HCT116 (cell line): ENCODE measurements around the gene RAP1B. TPM values are rescaled to one million over a fixed set of nuclear protein-coding genes. Genes with fewer than 3 reads are reported as not detected.
"Not testable (repeated sequence)": the region's sequence is repeated elsewhere in the genome, so short reads cannot be mapped to it uniquely, and the experiment has no call there.

Source experiments
- ATAC-seq: fragments of 200-7000 bp; cut with Tn5 transposase; 2 replicates; pipeline ENCODE4 v1.9.1; 2020; ENCODE audit warnings: mild to moderate bottlenecking, moderate library complexity
- BruUV-seq: library from RNA; stranded (reverse); fragments of 400-500 nt; replicated peaks from 2 replicates; lab custom pipeline; 2021; lab: Mats Ljungman, UMichigan
- CTCF ChIA-PET: fragments of 300-600 bp; sonication (Branson Sonifier 250); formaldehyde crosslinking; loops from one replicate; lab custom pipeline; 2021; ENCODE audit warnings: antibody characterized with exemption; lab: Charles Lee
- POLR2A ChIA-PET: fragments of 300-600, 350-600 bp; sonication (Branson Sonifier 250); formaldehyde crosslinking; loops from one replicate; lab custom pipeline; 2021; ENCODE audit warnings: antibody characterized with exemption; lab: Charles Lee
- RAD21 ChIA-PET, 2 experiments: fragments of 300-600 bp; sonication (Branson Sonifier 250); formaldehyde crosslinking; loops; one replicate each; lab custom pipeline; 2023; ENCODE audit warnings: low total read pairs in 2 of 2; ENCODE audit not compliant: uncharacterized antibody in 2 of 2, unreplicated experiment in 2 of 2, low non-redundant PET in 1 of 2; lab: Charles Lee
- DNase-seq: peaks from one replicate; pipeline ENCODE4 v3.0.0-alpha.2; 2010; ENCODE audit warnings: low read depth, low spot score
- H2AFZ ChIP-seq: fragments of 200-600 bp; shearing (Covaris generic), sonication (generic); 2 replicates; pipeline ENCODE4 v1.6.1; 2017; ENCODE audit warnings: low read depth, mixed run types, mixed read lengths, antibody characterized with exemption, low read length; ENCODE audit not compliant: poor library complexity, severe bottlenecking
- H3K27ac ChIP-seq: 2 replicates; pipeline ENCODE4 v1.5.1; 2012; ENCODE audit warnings: low read depth, low read length
- H3K27me3 ChIP-seq: fragments of 200-600 bp; sonication (generic); 2 replicates; pipeline ENCODE4 v1.6.1; 2016; ENCODE audit warnings: mixed run types, low read length, mixed read lengths; ENCODE audit not compliant: insufficient read depth
- H3K36me3 ChIP-seq, 2 experiments: fragments of 200-500 bp in 1 of 2; fragments of 200-600 bp in 1 of 2; sonication (Bioruptor generic) in 1 of 2; sonication (generic) in 1 of 2; 2 replicates each; pipeline versions ENCODE4 v1.5.1 to v1.6.1; 2014 to 2016; ENCODE audit warnings: low read length in 2 of 2, inconsistent platforms in 1 of 2, mixed read lengths in 1 of 2, mixed run types in 1 of 2; ENCODE audit not compliant: insufficient read depth in 2 of 2, control insufficient read depth in 1 of 2
- H3K4me1 ChIP-seq, 2 experiments: fragments of 200-600 bp in 1 of 2; sonication (generic) in 1 of 2; 2 replicates each; pipeline versions ENCODE4 v1.5.1 to v1.6.1; 2012 to 2017; ENCODE audit warnings: low read length in 2 of 2, inconsistent platforms in 1 of 2, mild to moderate bottlenecking in 1 of 2, mixed read lengths in 1 of 2, mixed run types in 1 of 2, moderate library complexity in 1 of 2; ENCODE audit not compliant: insufficient read depth in 2 of 2, control insufficient read depth in 1 of 2
- H3K4me2 ChIP-seq: fragments of 200-600 bp; sonication (generic); 2 replicates; pipeline ENCODE4 v1.6.1; 2017; ENCODE audit warnings: mixed run types, low read length, mixed read lengths
- H3K4me3 ChIP-seq, 2 experiments: fragments of 200-600 bp in 1 of 2; sonication (generic) in 1 of 2; replicated peaks in 1 of 2; 2 replicates each; pipeline ENCODE4 v1.5.1; 2011 to 2016; ENCODE audit warnings: low read length in 2 of 2, control low read depth in 1 of 2, low read depth in 1 of 2, mild to moderate bottlenecking in 1 of 2, mixed read lengths in 1 of 2, mixed run types in 1 of 2
- H3K79me2 ChIP-seq: fragments of 200-600 bp; sonication (generic); 2 replicates; pipeline ENCODE4 v1.6.1; 2017; ENCODE audit warnings: mild to moderate bottlenecking, mixed run types, low read length, moderate library complexity, mixed read lengths; ENCODE audit not compliant: insufficient read depth
- H3K9ac ChIP-seq: fragments of 200-600 bp; sonication (generic); 2 replicates; pipeline ENCODE4 v1.6.1; 2016; ENCODE audit warnings: low read length, mixed read lengths
- H3K9me2 ChIP-seq: fragments of 200-600 bp; sonication (generic), shearing (Covaris generic); 2 replicates; pipeline ENCODE4 v1.6.1; 2017; ENCODE audit warnings: mixed run types, mild to moderate bottlenecking, moderate library complexity; ENCODE audit not compliant: insufficient read depth
- H3K9me3 ChIP-seq, 2 experiments: fragments of 200-500 bp in 1 of 2; fragments of 200-600 bp in 1 of 2; sonication (Bioruptor generic) in 1 of 2; sonication (generic) in 1 of 2; 2 replicates each; pipeline ENCODE4 v1.6.1; 2014 to 2017; ENCODE audit warnings: low read length in 2 of 2, mixed read lengths in 2 of 2, inconsistent platforms in 1 of 2, low read depth in 1 of 2, mild to moderate bottlenecking in 1 of 2, mixed run types in 1 of 2, moderate library complexity in 1 of 2; ENCODE audit not compliant: control insufficient read depth in 1 of 2, insufficient read depth in 1 of 2
- H4K20me1 ChIP-seq: fragments of 200-600 bp; sonication (generic), shearing (Covaris generic); 2 replicates; pipeline ENCODE4 v1.6.1; 2017; ENCODE audit warnings: mixed run types, mild to moderate bottlenecking, moderate library complexity; ENCODE audit not compliant: insufficient read depth
- CEBPB ChIP-seq: IDR thresholded peaks from 2 replicates; pipeline ENCODE4 v1.6.1; 2012; ENCODE audit warnings: low read depth
- POLR2AphosphoS5 ChIP-seq: IDR thresholded peaks from 2 replicates; pipeline ENCODE4 v1.6.1; 2011; ENCODE audit warnings: mild to moderate bottlenecking, low read depth, low read length, moderate library complexity
- RAD21 ChIP-seq: IDR thresholded peaks from 2 replicates; pipeline ENCODE4 v1.6.1; 2012; ENCODE audit warnings: low read depth, mild to moderate bottlenecking
- REST ChIP-seq: IDR thresholded peaks from 2 replicates; pipeline ENCODE4 v1.6.1; 2012; ENCODE audit warnings: low read depth
- TCF7L2 ChIP-seq: IDR thresholded peaks from 2 replicates; pipeline ENCODE4 v1.7.0; 2011; ENCODE audit warnings: borderline replicate concordance, inconsistent platforms; ENCODE audit not compliant: insufficient read depth, insufficient read length; ENCODE audit errors: extremely low read depth
- ZBTB33 ChIP-seq: IDR thresholded peaks from 2 replicates; pipeline ENCODE4 v1.6.1; 2011; ENCODE audit warnings: mild to moderate bottlenecking, low read length, moderate library complexity; ENCODE audit not compliant: insufficient replicate concordance; ENCODE audit errors: extremely low read depth
- ZFX ChIP-seq: fragments of 450-650 bp; IDR thresholded peaks from 2 replicates; pipeline ENCODE4 v1.6.1; 2017
- intact Hi-C: fragments of 100-400 bp; cut with micrococcal nuclease; formaldehyde crosslinking; loops from 2 replicates; pipeline ENCODE4 v1.10.0; 2022
- total RNA-seq: library from RNA; stranded (reverse); gene quantifications from one replicate; pipeline ENCODE4 v1.2.1, GENCODE V29; 2021; ENCODE audit not compliant: unreplicated experiment

The RAP1B gene
- total RNA-seq, 1 experiment from 2014 or later: 79.2 TPM

- Histone ChIP-seq H3K27me3 (no peaks in the 10 kb centered on the region), H3K4me2 (no peak overlapping the region), H3K27ac (no peak overlapping the region), H3K4me3 (no peak overlapping the region), H3K9ac (no peak overlapping the region), H4K20me1 (peaks cover 10% of the 10 kb centered on the region; the same call in 1 of the 2 replicates), H3K79me2 (peaks cover 99% of the 10 kb centered on the region), H3K9me3 (no peaks in the 10 kb centered on the region), H3K36me3 (no peaks in the 10 kb centered on the region), H2AFZ (no peak overlapping the region), H3K4me1 (no peaks in the 10 kb centered on the region), H3K9me2 (no peaks in the 10 kb centered on the region)
- TF ChIP-seq TCF7L2: no peak
- no peak for TF ChIP-seq RAD21
- no TSS peak for BruUV-seq
- ChIA-PET POLR2A (no interaction called here), RAD21 (no interaction called here), CTCF (no interaction called here)
- DNase-seq (no peak), ATAC-seq (no peak)
- intact Hi-C loops: no loop called here
These were observed 25.6 kb downstream of the RAP1B start for GRCh38 chr12:68636268-68636667.

GRCh38 chr12:68637439-68637838 is 26.7 kb downstream of the RAP1B start:
- POLR2A ChIA-PET, intact Hi-C loops, DNase-seq, BruUV-seq, H3K27ac ChIP-seq, H3K4me3 ChIP-seq, H3K4me1 ChIP-seq, H3K9me2 ChIP-seq, CTCF ChIA-PET, RAD21 ChIA-PET, ATAC-seq, H3K9me3 ChIP-seq, H3K27me3 ChIP-seq, H3K36me3 ChIP-seq, H3K9ac ChIP-seq, H3K4me2 ChIP-seq, H2AFZ ChIP-seq: not testable (repeated sequence)
- Histone ChIP-seq H4K20me1 (peaks cover 10% of the 10 kb centered on the region; the same call in 1 of the 2 replicates), H3K79me2 (peaks cover 99% of the 10 kb centered on the region)

- no peak overlapping the region for H3K4me3 ChIP-seq
- ATAC-seq: no peak
- no peak for DNase-seq
- no peak overlapping the region for H3K4me2 ChIP-seq
- intact Hi-C loops: no loop called here
- H3K27me3 ChIP-seq: no peaks in the 10 kb centered on the region
- CTCF ChIA-PET: no interaction called here
- no peak overlapping the region for H2AFZ ChIP-seq
- H4K20me1 ChIP-seq: peaks cover 10% of the 10 kb centered on the region; the same call in 1 of the 2 replicates
- no peaks in the 10 kb centered on the region for H3K9me2 ChIP-seq
- no peak overlapping the region for H3K27ac ChIP-seq
- no TSS peak for BruUV-seq
- RAD21 ChIA-PET: no interaction called here
- H3K9me3 ChIP-seq: no peaks in the 10 kb centered on the region
- H3K36me3 ChIP-seq: no peaks in the 10 kb centered on the region
- H3K4me1 ChIP-seq: no peaks in the 10 kb centered on the region
- peaks cover 99% of the 10 kb centered on the region for H3K79me2 ChIP-seq
- POLR2A ChIA-PET: no interaction called here
- no peak overlapping the region for H3K9ac ChIP-seq
- TF ChIP-seq ZFX (no peak), REST (no peak), ZBTB33 (no peak), TCF7L2 (no peak), POLR2AphosphoS5 (no peak), CEBPB (no peak), RAD21 (no peak)
These were observed 27.5 kb downstream of the RAP1B start for GRCh38 chr12:68638171-68638570.
